SJCRH30 (cell line): ENCODE data around the gene TNNT1. TPM values are rescaled to one million over a fixed set of nuclear protein-coding genes. Genes with fewer than 3 reads are reported as not detected.
"Not testable (repeated sequence)": the region's sequence is repeated elsewhere in the genome, so short reads cannot be mapped to it uniquely, and the experiment has no call there.

ENCODE experiments used
- DNase-seq, 2 experiments: peaks; one replicate each; pipeline ENCODE4 v3.0.0-alpha.2; 2015 to 2020
- H3K27ac ChIP-seq: fragments of 250-450 bp; sonication (Bioruptor Pico); 2 replicates; pipeline ENCODE4 v1.5.1; 2020; ENCODE audit warnings: mild to moderate bottlenecking, moderate library complexity
- H3K27me3 ChIP-seq: fragments of 250-450 bp; sonication (Bioruptor Pico); 2 replicates; pipeline ENCODE4 v1.5.1; 2020; ENCODE audit warnings: mild to moderate bottlenecking, moderate library complexity
- H3K36me3 ChIP-seq: fragments of 250-450 bp; sonication (Bioruptor Pico); 2 replicates; pipeline ENCODE4 v1.5.1; 2020; ENCODE audit warnings: mild to moderate bottlenecking, moderate library complexity
- H3K4me1 ChIP-seq: fragments of 250-450 bp; sonication (Bioruptor Pico); 2 replicates; pipeline ENCODE4 v1.5.1; 2020; ENCODE audit warnings: mild to moderate bottlenecking, moderate library complexity
- H3K4me3 ChIP-seq: fragments of 250-450 bp; sonication (Bioruptor Pico); 2 replicates; pipeline ENCODE4 v1.5.1; 2020; ENCODE audit warnings: mild to moderate bottlenecking, moderate library complexity
- H3K9me3 ChIP-seq: fragments of 250-450 bp; sonication (Bioruptor Pico); replicated peaks from 2 replicates; pipeline ENCODE4 v1.5.1; 2020; ENCODE audit warnings: mild to moderate bottlenecking, moderate library complexity
- total RNA-seq: library from RNA; depleted of rRNA; stranded (reverse); fragments of >200 nt; shearing (Covaris generic); gene quantifications from 2 replicates; pipeline ENCODE4 v1.2.3, GENCODE V29; 2014

TNNT1 gene
- total RNA-seq, 1 experiment from 2014 or later, result 612 TPM

GRCh38 chr19:55174425-55175116 is 25.6 kb upstream of the TNNT1 start:
- Histone ChIP-seq H3K27me3 (peaks cover 9% of the 10 kb centered on the region; the same call in 1 of the 2 replicates), H3K9me3 (no peaks in the 10 kb centered on the region), H3K36me3 (no peaks in the 10 kb centered on the region), H3K27ac (no peak overlapping the region), H3K4me1 (0 out of 2 replicates have a peak, but pooled peaks cover 3% of the 10 kb centered on the region), H3K4me3 (no peak overlapping the region)
- DNase-seq, result no peak

GRCh38 chr19:55173714-55174409 is 24.9 kb upstream of the TNNT1 start:
- no peaks in the 10 kb centered on the region for H3K9me3 ChIP-seq
- 0 out of 2 replicates have a peak, but pooled peaks cover 1% of the 10 kb centered on the region for H3K4me1 ChIP-seq
- peak; percentile 51 to 53 for DNase-seq
- H3K36me3 ChIP-seq, result no peaks in the 10 kb centered on the region
- peaks cover 9% of the 10 kb centered on the region; the same call in 1 of the 2 replicates for H3K27me3 ChIP-seq
- H3K4me3 ChIP-seq, result peak overlapping the region; percentile 48
- H3K27ac ChIP-seq, result no peak overlapping the region

- H3K27me3 ChIP-seq, result peaks cover 9% of the 10 kb centered on the region; the same call in 1 of the 2 replicates
- no peaks in the 10 kb centered on the region for H3K4me1 ChIP-seq
- H3K27ac ChIP-seq, result no peak overlapping the region
- no peaks in the 10 kb centered on the region for H3K36me3 ChIP-seq
- DNase-seq, result no peak
- H3K9me3 ChIP-seq, result no peaks in the 10 kb centered on the region
- H3K4me3 ChIP-seq, result peak overlapping the region; percentile 48
Observed at GRCh38 chr19:55173186-55173713, 24.2 kb upstream of the TNNT1 start.

GRCh38 chr19:55172741-55173140 is 23.7 kb upstream of the TNNT1 start:
- Histone ChIP-seq H3K4me1 (no peaks in the 10 kb centered on the region), H3K27ac (no peak overlapping the region), H3K9me3 (no peaks in the 10 kb centered on the region), H3K4me3 (no peak overlapping the region), H3K36me3 (no peaks in the 10 kb centered on the region), H3K27me3 (peaks cover 4% of the 10 kb centered on the region; the same call in 1 of the 2 replicates)
- DNase-seq, result no peak

GRCh38 chr19:55172318-55172717 is 23.3 kb upstream of the TNNT1 start:
- not testable (repeated sequence) for H3K36me3 ChIP-seq

GRCh38 chr19:55171440-55171839 is 22.4 kb upstream of the TNNT1 start:
- no peaks in the 10 kb centered on the region for H3K36me3 ChIP-seq
- H3K9me3 ChIP-seq, result no peaks in the 10 kb centered on the region
- H3K27me3 ChIP-seq, result 0 out of 2 replicates have a peak, but pooled peaks cover 2% of the 10 kb centered on the region
- H3K4me1 ChIP-seq, result 0 out of 2 replicates have a peak, but pooled peaks cover 4% of the 10 kb centered on the region
- DNase-seq, result no peak
- H3K4me3 ChIP-seq, result no peak overlapping the region
- no peak overlapping the region for H3K27ac ChIP-seq

More at GRCh38 chr19:55172318-55172717, 23.3 kb upstream of the TNNT1 start:
- H3K27me3 ChIP-seq, H3K4me3 ChIP-seq, H3K27ac ChIP-seq, DNase-seq, H3K9me3 ChIP-seq, H3K4me1 ChIP-seq: not testable (repeated sequence)

- peaks cover 4% of the 10 kb centered on the region; the same call in 1 of the 2 replicates for H3K4me1 ChIP-seq
- no peaks in the 10 kb centered on the region for H3K36me3 ChIP-seq
- H3K9me3 ChIP-seq, result no peaks in the 10 kb centered on the region
- no peak overlapping the region for H3K4me3 ChIP-seq
- H3K27me3 ChIP-seq, result 0 out of 2 replicates have a peak, but pooled peaks cover 2% of the 10 kb centered on the region
- no peak overlapping the region for H3K27ac ChIP-seq
- no peak for DNase-seq
Observed at GRCh38 chr19:55169136-55169535, 20.1 kb upstream of the TNNT1 start.

GRCh38 chr19:55166530-55167268 is 17.7 kb upstream of the TNNT1 start, which contains the start of gene DNAAF3:
TSS of gene DNAAF3 (minus strand) at chr19:55166613. CDS start at chr19:55166413, 200 bp downstream.
- Histone ChIP-seq H3K27me3 (0 out of 2 replicates have a peak, but pooled peaks cover 2% of the 10 kb centered on the region), H3K4me3 (peak within 1 kb of the TSS; percentile 51), H3K36me3 (no peaks in the 10 kb centered on the region), H3K4me1 (peaks cover 4% of the 10 kb centered on the region; the same call in 1 of the 2 replicates), H3K9me3 (no peaks in the 10 kb centered on the region), H3K27ac (no peak within 1 kb of the TSS)
- DNase-seq, result peak; percentile 97 to 98

- Histone ChIP-seq H3K27ac (no peak overlapping the region), H3K27me3 (no peaks in the 10 kb centered on the region)
- DNase-seq, result peak; percentile 75 to 79
Observed at GRCh38 chr19:55165952-55166529, 17.0 kb upstream of the TNNT1 start.

GRCh38 chr19:55161571-55162322 is 12.7 kb upstream of the TNNT1 start:
- no peak for DNase-seq

More at GRCh38 chr19:55165952-55166529, 17.0 kb upstream of the TNNT1 start:
- Histone ChIP-seq H3K4me3 (peak overlapping the region; percentile 51), H3K9me3 (no peaks in the 10 kb centered on the region), H3K4me1 (peaks cover 4% of the 10 kb centered on the region; the same call in 1 of the 2 replicates), H3K36me3 (no peaks in the 10 kb centered on the region)

GRCh38 chr19:55160986-55161365 is 12.0 kb upstream of the TNNT1 start:
- no peaks in the 10 kb centered on the region for H3K27me3 ChIP-seq
- peaks cover 14% of the 10 kb centered on the region for H3K4me1 ChIP-seq
- H3K9me3 ChIP-seq, result no peaks in the 10 kb centered on the region
- H3K36me3 ChIP-seq, result no peaks in the 10 kb centered on the region
- no peak overlapping the region for H3K27ac ChIP-seq
- H3K4me3 ChIP-seq, result no peak overlapping the region
- DNase-seq, result no peak

More at GRCh38 chr19:55161571-55162322, 12.7 kb upstream of the TNNT1 start:
- H3K36me3 ChIP-seq, result no peaks in the 10 kb centered on the region
- no peak overlapping the region for H3K4me3 ChIP-seq
- H3K9me3 ChIP-seq, result no peaks in the 10 kb centered on the region
- no peaks in the 10 kb centered on the region for H3K27me3 ChIP-seq
- H3K27ac ChIP-seq, result no peak overlapping the region
- H3K4me1 ChIP-seq, result peaks cover 14% of the 10 kb centered on the region

GRCh38 chr19:55160128-55160985 is 11.4 kb upstream of the TNNT1 start:
- DNase-seq, result peak; percentile 96 to 97
- H3K4me3 ChIP-seq, result peak overlapping the region; percentile 48
- peaks cover 14% of the 10 kb centered on the region for H3K4me1 ChIP-seq

More at GRCh38 chr19:55160128-55160985, 11.4 kb upstream of the TNNT1 start:
- peak overlapping the region; percentile 41; the same call in 1 of the 2 replicates for H3K27ac ChIP-seq
- no peaks in the 10 kb centered on the region for H3K36me3 ChIP-seq
- H3K27me3 ChIP-seq, result no peaks in the 10 kb centered on the region
- no peaks in the 10 kb centered on the region for H3K9me3 ChIP-seq
